Uterus (tissue), 2 donors: ENCODE data around the gene CNTF.

ENCODE experiments used
- POLR2A ChIP-seq, 2 donors: fragments of 450-650 bp; IDR thresholded peaks; one replicate each; pipeline ENCODE4 v1.6.1; 2016; ENCODE audit warnings: antibody characterized with exemption in 2 of 2, mild to moderate bottlenecking in 1 of 2, moderate library complexity in 1 of 2
- TF ChIP-seq, protein P1 (sequence below), 4 experiments: fragments of 200-600 bp in 2 of 4; fragments of 450-650 bp in 2 of 4; sonication (generic) in 2 of 4; IDR thresholded peaks; one replicate each; pipeline ENCODE4 v1.5.1; 2016 to 2019; ENCODE audit warnings: antibody characterized with exemption in 4 of 4, mild to moderate bottlenecking in 2 of 4, moderate library complexity in 1 of 4

DNA sequence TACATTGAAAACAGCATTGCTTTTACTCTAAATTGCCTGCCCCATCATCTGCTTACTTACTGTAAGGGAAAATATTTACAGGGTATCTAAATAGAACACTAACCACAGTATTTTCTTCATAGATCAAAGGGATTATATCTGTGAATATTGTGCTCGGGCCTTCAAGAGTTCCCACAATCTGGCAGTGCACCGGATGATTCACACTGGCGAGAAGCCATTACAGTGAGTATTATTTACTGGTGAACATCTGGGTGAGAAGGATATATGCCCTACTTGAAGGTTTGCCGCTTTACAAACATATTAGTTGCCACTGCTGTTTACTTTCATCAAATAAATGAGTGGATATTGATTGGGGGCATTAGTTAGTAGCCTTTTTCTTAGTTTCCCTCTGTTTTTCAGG lies 5.9 kb upstream of the CNTF start:
- TF ChIP-seq, protein P1, sequence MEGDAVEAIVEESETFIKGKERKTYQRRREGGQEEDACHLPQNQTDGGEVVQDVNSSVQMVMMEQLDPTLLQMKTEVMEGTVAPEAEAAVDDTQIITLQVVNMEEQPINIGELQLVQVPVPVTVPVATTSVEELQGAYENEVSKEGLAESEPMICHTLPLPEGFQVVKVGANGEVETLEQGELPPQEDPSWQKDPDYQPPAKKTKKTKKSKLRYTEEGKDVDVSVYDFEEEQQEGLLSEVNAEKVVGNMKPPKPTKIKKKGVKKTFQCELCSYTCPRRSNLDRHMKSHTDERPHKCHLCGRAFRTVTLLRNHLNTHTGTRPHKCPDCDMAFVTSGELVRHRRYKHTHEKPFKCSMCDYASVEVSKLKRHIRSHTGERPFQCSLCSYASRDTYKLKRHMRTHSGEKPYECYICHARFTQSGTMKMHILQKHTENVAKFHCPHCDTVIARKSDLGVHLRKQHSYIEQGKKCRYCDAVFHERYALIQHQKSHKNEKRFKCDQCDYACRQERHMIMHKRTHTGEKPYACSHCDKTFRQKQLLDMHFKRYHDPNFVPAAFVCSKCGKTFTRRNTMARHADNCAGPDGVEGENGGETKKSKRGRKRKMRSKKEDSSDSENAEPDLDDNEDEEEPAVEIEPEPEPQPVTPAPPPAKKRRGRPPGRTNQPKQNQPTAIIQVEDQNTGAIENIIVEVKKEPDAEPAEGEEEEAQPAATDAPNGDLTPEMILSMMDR (IDR thresholded peaks at IDR 0.05) = no peak
- TF ChIP-seq POLR2A (IDR thresholded peaks at IDR 0.05) = no peak
